HG02642 (cell line): ENCODE data around the gene NR6A1.

Source experiments
- ATAC-seq: cut with Tn5 transposase; IDR thresholded peaks from one replicate; pipeline ENCODE4 v1.9.1; 2021; ENCODE audit warnings: mild to moderate bottlenecking; ENCODE audit not compliant: unreplicated experiment, poor library complexity

NR6A1 gene

DNA sequence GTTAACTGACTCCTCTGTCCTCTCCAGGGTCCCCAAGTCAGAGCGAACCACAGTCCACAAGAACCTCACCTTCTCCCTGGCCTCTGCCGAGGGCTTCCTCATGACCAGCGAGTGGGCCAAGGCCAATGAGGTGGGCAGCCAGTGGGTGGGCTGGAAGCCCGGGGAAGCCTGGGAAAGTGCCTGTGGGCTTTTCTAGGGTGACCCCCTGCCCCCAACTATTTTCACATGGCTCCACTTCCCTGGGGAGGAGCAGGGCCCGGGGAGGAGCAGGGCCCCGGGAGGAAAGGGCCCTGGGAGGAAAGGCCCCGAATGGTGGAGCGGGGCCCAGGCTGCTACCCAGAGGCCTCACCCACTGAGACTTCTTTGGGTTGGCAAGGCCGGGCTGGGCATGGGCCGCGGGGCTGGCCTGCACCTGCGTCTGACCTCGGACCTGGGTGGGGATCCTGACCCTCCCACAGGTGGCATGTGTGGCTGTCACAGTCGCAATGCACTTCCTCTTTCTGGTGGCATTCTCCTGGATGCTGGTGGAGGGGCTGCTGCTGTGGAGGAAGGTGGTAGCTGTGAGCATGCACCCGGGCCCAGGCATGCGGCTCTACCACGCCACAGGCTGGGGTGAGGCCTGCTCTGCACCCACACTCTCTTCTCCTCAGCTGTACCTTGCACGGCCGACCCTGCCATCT lies 302.9 kb downstream of the NR6A1 start:
- ATAC-seq: no peak

DNA sequence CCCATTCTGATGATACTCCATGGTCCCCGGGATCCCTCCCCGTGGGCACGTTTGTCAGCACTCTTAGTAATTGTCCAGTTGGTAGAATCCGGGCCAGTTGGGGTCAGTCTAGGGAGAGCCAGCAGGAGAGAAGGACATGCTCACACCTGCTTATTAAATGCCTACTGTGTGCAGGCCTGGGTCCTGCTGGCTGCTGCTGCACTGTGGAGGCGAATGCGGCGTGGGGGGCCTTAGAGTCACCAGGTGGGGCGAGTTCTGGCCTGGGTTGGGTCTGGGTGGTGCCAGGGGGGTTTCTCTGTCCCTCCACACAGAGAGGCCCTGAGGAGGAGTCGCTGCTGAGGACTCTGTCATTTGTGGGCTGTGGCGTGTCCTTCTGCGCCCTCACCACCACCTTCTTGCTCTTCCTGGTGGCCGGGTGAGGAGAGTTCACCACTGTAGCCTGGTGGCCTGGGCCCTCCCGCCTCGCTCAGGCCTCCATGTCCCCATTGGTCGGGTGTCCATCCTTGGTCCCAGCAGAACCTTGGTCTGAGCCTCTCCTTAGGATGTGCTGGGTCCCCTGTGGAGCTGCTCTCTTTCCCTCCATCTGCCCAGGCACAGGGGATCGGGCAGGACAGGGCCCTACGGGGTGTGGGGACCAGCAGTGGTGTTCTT lies 303.6 kb downstream of the NR6A1 start:
- ATAC-seq: no peak
